Measurements from ENCODE around the gene ST3GAL6. TPM values are rescaled to one million over a fixed set of nuclear protein-coding genes. Genes with fewer than 3 reads are reported as not detected.

Gene ST3GAL6
- total and polyA plus RNA-seq, 2 of the 8 experiments (the other 6 are each of a cell fraction or from before 2014, with no cell fraction given) = 3.3 to 6.1 TPM

GRCh38 chr3:98793971-98794370 is 30.8 kb downstream of the ST3GAL6 start:
- CTCF ChIA-PET (ENCODE audit: partially characterized antibody) = interaction anchor here (3.8 kb wide), 1 partner anchor 192 kb away, joined by 19 read pairs; no protein-coding TSS in a partner anchor
- Histone ChIP-seq H4K5ac (ENCODE audit: insufficient read length, low read depth, low read length) (no peak overlapping the region), H3K4ac (replicated peaks; ENCODE audit: insufficient read length, low read depth, low read length) (no peak overlapping the region), H2AK5ac (ENCODE audit: low read depth, low read length) (no peak overlapping the region), H4K91ac (replicated peaks; ENCODE audit: insufficient read length, low read length) (no peak overlapping the region), H4K8ac (ENCODE audit: extremely low read depth, insufficient read depth, low read length) (no peak overlapping the region), H3K27ac (ENCODE audit: low read depth, low read length) (no peak overlapping the region), H3K23ac (ENCODE audit: insufficient read length) (no peak overlapping the region), H3K4me3 (ENCODE audit: extremely low read depth in 1 of 4, insufficient read depth in 2 of 4, low read depth in 3 of 4, low read length in 4 of 4) (no peak overlapping the region), H3K14ac (ENCODE audit: insufficient read length) (no peak overlapping the region), H3K18ac (ENCODE audit: extremely low read depth, low read length) (no peak overlapping the region), H3K4me1 (replicated peaks in 1 of 4; ENCODE audit: control insufficient read depth in 3 of 4, insufficient read depth in 4 of 4, low read length in 3 of 4) (no peaks in the 10 kb centered on the region), H3K79me1 (ENCODE audit: low read depth, low read length) (no peaks in the 10 kb centered on the region), H2BK12ac (ENCODE audit: low read depth, low read length) (no peak overlapping the region), H2BK120ac (replicated peaks; ENCODE audit: low read depth, low read length) (no peak overlapping the region), H3K4me2 (ENCODE audit: insufficient read depth in 1 of 2, low read depth in 2 of 2, low read length in 2 of 2) (no peak overlapping the region), H2BK20ac (ENCODE audit: low read length) (no peak overlapping the region), H3K56ac (replicated peaks; ENCODE audit: insufficient read length, low read depth, low read length) (no peak overlapping the region), H3K79me2 (ENCODE audit: control insufficient read depth in 1 of 2, insufficient read depth in 2 of 2, low read length in 2 of 2) (no peaks in the 10 kb centered on the region), H3K27me3 (replicated peaks in 1 of 4; ENCODE audit: control insufficient read depth in 3 of 4, extremely low read depth in 1 of 4, insufficient read depth in 3 of 4, low read length in 3 of 4) (no peaks in the 10 kb centered on the region), H3K9me3 (ENCODE audit: insufficient read depth in 2 of 2, low read depth in 1 of 2, low read length in 1 of 2) (no peaks in the 10 kb centered on the region), H3K9ac (replicated peaks in 1 of 4; ENCODE audit: extremely low read depth in 1 of 4, low read depth in 3 of 4, low read length in 3 of 4) (no peak overlapping the region; a peak in 1 of 7 replicates), H2BK5ac (ENCODE audit: low read depth, low read length) (no peak overlapping the region), H3K23me2 (ENCODE audit: low read depth, low read length) (no peaks in the 10 kb centered on the region), H3K36me3 (ENCODE audit: control insufficient read depth in 2 of 4, insufficient read depth in 4 of 4, low read length in 3 of 4) (peaks cover 0 to 7% (median 2%) of the 10 kb centered on the region in 4 experiments; a peak in 5 of 8 replicates), H4K20me1 (replicated peaks in 1 of 2; ENCODE audit: control insufficient read depth in 1 of 2, insufficient read depth in 2 of 2, low read length in 2 of 2) (peaks cover 0 to 1% of the 10 kb centered on the region in 2 experiments), H2AFZ (ENCODE audit: low read length) (no peak overlapping the region), H2BK15ac (ENCODE audit: low read length) (no peak overlapping the region)
- no peak for FAIRE-seq
- POLR2A ChIA-PET (ENCODE audit: partially characterized antibody) = interaction anchor here (0.8 kb wide), 1 partner anchor 14 kb away, joined by 5 read pairs; no protein-coding TSS in a partner anchor
- WGBS, 2 experiments (ENCODE audit: extremely low coverage in 1 of 2, insufficient coverage in 1 of 2, insufficient read length in 1 of 2, insufficient replicate concordance in 2 of 2, low coverage in 1 of 2, low lambda C conversion rate in 2 of 2, missing lambda C conversion rate in 1 of 2) = 87% methylated on average over 3 of the region's 3 CpGs; no CpG with 5 or more reads in 1 of the 2 experiments
- DNase-seq (ENCODE audit: low read depth in 1 of 2, low spot score in 2 of 2) = no peak
- TF ChIP-seq EZH2 (IDR thresholded peaks at IDR 0.05; ENCODE audit: low read depth, low read length, severe bottlenecking) = no peak
